GM18868 (cell line): ENCODE results near the gene RPS14.

ENCODE experiments used
- ATAC-seq: cut with Tn5 transposase; IDR thresholded peaks from one replicate; pipeline ENCODE4 v1.9.1; 2021; ENCODE audit warnings: mild to moderate bottlenecking, moderate library complexity; ENCODE audit not compliant: unreplicated experiment

RPS14 gene

GRCh38 chr5:150449517-150450339, at the start of gene RPS14:
TSS of gene RPS14 (minus strand) at chr5:150449739. CDS start at chr5:150447733, 2,006 bp downstream.
- ATAC-seq, result peak; percentile 93

- no peak for ATAC-seq
These were observed 49.4 kb upstream of the RPS14 start for GRCh38 chr5:150498971-150499370.

GRCh38 chr5:150498501-150498900, 49.0 kb upstream of the RPS14 start:
- no peak for ATAC-seq

- no peak for ATAC-seq
These were observed 48.4 kb upstream of the RPS14 start for GRCh38 chr5:150497989-150498317.

GRCh38 chr5:150497274-150497988, 47.9 kb upstream of the RPS14 start:
- ATAC-seq, result no peak

- no peak for ATAC-seq
These were observed 47.0 kb upstream of the RPS14 start for GRCh38 chr5:150496534-150496933.

- ATAC-seq, result no peak
These were observed 46.6 kb upstream of the RPS14 start for GRCh38 chr5:150496098-150496497.

GRCh38 chr5:150492621-150493020, 43.1 kb upstream of the RPS14 start:
- no peak for ATAC-seq

GRCh38 chr5:150491876-150492275, 42.3 kb upstream of the RPS14 start:
- ATAC-seq, result no peak

GRCh38 chr5:150490754-150491153, 41.2 kb upstream of the RPS14 start:
- no peak for ATAC-seq

GRCh38 chr5:150490296-150490669, 40.7 kb upstream of the RPS14 start:
- no peak for ATAC-seq

- peak; percentile 84 for ATAC-seq
These were observed 40.1 kb upstream of the RPS14 start for GRCh38 chr5:150489360-150490295.

GRCh38 chr5:150488519-150489359, 39.2 kb upstream of the RPS14 start:
- ATAC-seq, result no peak

- ATAC-seq, result no peak
These were observed 37.9 kb upstream of the RPS14 start for GRCh38 chr5:150487199-150488061.

- no peak for ATAC-seq
These were observed 37.1 kb upstream of the RPS14 start for GRCh38 chr5:150486402-150487198.

- ATAC-seq, result no peak
These were observed 36.3 kb upstream of the RPS14 start for GRCh38 chr5:150485693-150486401.

- no peak for ATAC-seq
These were observed 35.6 kb upstream of the RPS14 start for GRCh38 chr5:150484964-150485692.
